Mesenchymal stem cell (in vitro differentiated cells and primary cell): ENCODE data around the gene ARHGAP35.
"Not testable (repeated sequence)": the region's sequence is repeated elsewhere in the genome, so short reads cannot be mapped to it uniquely, and the experiment has no call there.

Experiments
- DNase-seq: peaks from one replicate; pipeline ENCODE4 v3.0.0-alpha.2; 2013
- H2AFZ ChIP-seq: one replicate; pipeline ENCODE4 v1.6.1; 2013; ENCODE audit warnings: low read depth, mild to moderate bottlenecking, control low read depth, inconsistent platforms, low read length, moderate library complexity
- H2AK5ac ChIP-seq: 2 replicates; pipeline ENCODE4 v1.6.1; 2013; ENCODE audit warnings: low read length, moderate library complexity, mild to moderate bottlenecking, inconsistent platforms; ENCODE audit not compliant: severe bottlenecking
- H2BK120ac ChIP-seq: one replicate; pipeline ENCODE4 v1.6.1; 2013; ENCODE audit warnings: low read depth, mild to moderate bottlenecking, inconsistent platforms, low read length, moderate library complexity
- H2BK12ac ChIP-seq, 2 experiments: one replicate each; pipeline ENCODE4 v1.6.1; 2013; ENCODE audit warnings: inconsistent platforms in 2 of 2, low read length in 2 of 2, mild to moderate bottlenecking in 2 of 2, moderate library complexity in 2 of 2, control low read depth in 1 of 2
- H2BK15ac ChIP-seq: one replicate; pipeline ENCODE4 v1.6.1; 2013; ENCODE audit warnings: mild to moderate bottlenecking, low read depth, inconsistent platforms; ENCODE audit not compliant: poor library complexity, severe bottlenecking
- H2BK5ac ChIP-seq: 2 replicates; pipeline ENCODE4 v1.6.1; 2013; ENCODE audit warnings: low read depth, mild to moderate bottlenecking, low read length, control low read depth, inconsistent platforms; ENCODE audit not compliant: poor library complexity, severe bottlenecking
- H3K14ac ChIP-seq, 2 experiments: one replicate each; pipeline ENCODE4 v1.6.1; 2013; ENCODE audit warnings: inconsistent platforms in 2 of 2, low read length in 2 of 2, control low read depth in 1 of 2, mild to moderate bottlenecking in 1 of 2, moderate library complexity in 1 of 2
- H3K18ac ChIP-seq, 2 experiments: one replicate each; pipeline ENCODE4 v1.6.1; 2013; ENCODE audit warnings: inconsistent platforms in 2 of 2, low read length in 2 of 2, control low read depth in 1 of 2, low read depth in 1 of 2, mild to moderate bottlenecking in 1 of 2
- H3K23ac ChIP-seq, 2 experiments: one replicate each; pipeline ENCODE4 v1.6.1; 2013; ENCODE audit warnings: inconsistent platforms in 2 of 2, low read length in 2 of 2, mild to moderate bottlenecking in 2 of 2, moderate library complexity in 2 of 2, control low read depth in 1 of 2
- H3K27ac ChIP-seq: 2 replicates; pipeline ENCODE4 v1.5.1; 2013; ENCODE audit warnings: mild to moderate bottlenecking, moderate library complexity, low read length, control low read depth, inconsistent platforms; ENCODE audit not compliant: poor library complexity, severe bottlenecking
- H3K27me3 ChIP-seq, 2 experiments: 2 replicates each; pipeline versions ENCODE4 v1.6.1 to v1.7.0; 2013; ENCODE audit warnings: low read length in 2 of 2, mild to moderate bottlenecking in 2 of 2, moderate library complexity in 2 of 2, control low read depth in 1 of 2, inconsistent platforms in 1 of 2; ENCODE audit not compliant: control insufficient read depth in 1 of 2, insufficient read depth in 1 of 2
- H3K36me3 ChIP-seq, 2 experiments: 2 replicates each; pipeline versions ENCODE4 v1.6.1 to v1.7.0; 2013; ENCODE audit warnings: low read length in 2 of 2, control low read depth in 1 of 2, inconsistent platforms in 1 of 2, low read depth in 1 of 2, mild to moderate bottlenecking in 1 of 2; ENCODE audit not compliant: insufficient read depth in 2 of 2, control insufficient read depth in 1 of 2
- H3K4ac ChIP-seq, 2 experiments: one replicate each; pipeline ENCODE4 v1.6.1; 2013; ENCODE audit warnings: inconsistent platforms in 2 of 2, low read length in 2 of 2, mild to moderate bottlenecking in 2 of 2, moderate library complexity in 2 of 2, control low read depth in 1 of 2, low read depth in 1 of 2
- H3K4me1 ChIP-seq: 2 replicates; pipeline ENCODE4 v1.6.1; 2013; ENCODE audit warnings: low read depth, low read length, control low read depth; ENCODE audit not compliant: control insufficient read depth, insufficient read depth
- H3K4me2 ChIP-seq: 2 replicates; pipeline ENCODE4 v1.6.1; 2013; ENCODE audit warnings: low read length, mild to moderate bottlenecking, inconsistent platforms; ENCODE audit not compliant: poor library complexity, severe bottlenecking
- H3K4me3 ChIP-seq, 2 experiments: 2 replicates each; pipeline versions ENCODE4 v1.5.1 to v1.7.0; 2013; ENCODE audit warnings: low read length in 2 of 2, mild to moderate bottlenecking in 2 of 2, control low read depth in 1 of 2, low read depth in 1 of 2; ENCODE audit not compliant: insufficient read depth in 1 of 2
- H3K79me1 ChIP-seq: replicated peaks from 2 replicates; pipeline ENCODE4 v1.6.1; 2013; ENCODE audit warnings: mild to moderate bottlenecking, control low read depth, low read length, inconsistent platforms; ENCODE audit not compliant: poor library complexity, severe bottlenecking
- H3K9ac ChIP-seq: 2 replicates; pipeline ENCODE4 v1.7.0; 2013; ENCODE audit warnings: mild to moderate bottlenecking, low read length, moderate library complexity
- H3K9me3 ChIP-seq: 2 replicates; pipeline ENCODE4 v1.7.0; 2013; ENCODE audit warnings: mild to moderate bottlenecking, low read length; ENCODE audit not compliant: control insufficient read depth
- H4K8ac ChIP-seq: one replicate; pipeline ENCODE4 v1.6.1; 2013; ENCODE audit warnings: inconsistent platforms, mild to moderate bottlenecking, low read length, moderate library complexity
- H4K91ac ChIP-seq: one replicate; pipeline ENCODE4 v1.6.1; 2013; ENCODE audit warnings: mild to moderate bottlenecking, low read length, inconsistent platforms
- WGBS: methylation state at CpG from one replicate; pipeline ENCODE4 v1.1.7; 2013; ENCODE audit warnings: mixed read lengths; 5-methylcytosine and 5-hydroxymethylcytosine counted together

Gene ARHGAP35

DNA sequence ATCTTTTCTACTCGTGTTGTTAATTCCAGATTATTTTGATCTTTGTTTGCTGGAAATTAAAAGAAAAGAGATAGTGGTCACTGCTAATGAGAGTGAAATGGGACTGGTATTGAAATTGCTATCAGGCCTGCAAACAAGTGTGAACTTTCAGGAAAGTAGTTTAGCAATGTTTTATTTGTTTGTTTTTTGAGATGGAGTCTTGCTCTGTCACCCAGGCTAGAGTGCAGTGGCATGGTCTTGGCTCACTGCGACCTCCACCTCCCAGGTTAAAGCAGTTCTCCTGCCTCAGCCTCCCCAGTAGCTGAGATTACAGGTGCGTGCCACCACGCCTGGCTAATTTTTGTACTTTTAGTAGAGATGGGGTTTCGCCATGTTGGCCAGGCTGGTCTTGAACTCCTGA, 10.4 kb downstream of the ARHGAP35 start:
- H3K18ac ChIP-seq, H3K4me3 ChIP-seq: not testable (repeated sequence)

DNA sequence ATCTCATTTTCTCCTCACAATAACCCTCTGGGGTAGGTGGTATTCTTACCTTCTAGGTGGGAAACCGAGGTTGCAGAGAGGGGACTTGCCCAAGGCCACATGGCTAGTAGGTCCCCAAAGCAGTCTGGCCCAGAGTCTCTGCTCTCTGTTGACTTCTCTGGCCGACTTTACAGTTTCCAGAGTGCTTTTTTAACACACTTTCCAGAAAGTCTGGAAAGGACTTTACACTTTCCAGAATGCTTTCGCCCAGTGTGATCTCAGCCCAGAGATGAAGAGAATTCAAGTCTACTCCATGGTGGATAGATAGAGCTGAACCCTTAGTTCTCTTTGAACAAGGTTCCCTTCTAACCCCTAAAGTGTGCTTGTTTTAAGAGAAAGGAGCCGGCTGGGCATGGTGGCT, 12.2 kb downstream of the ARHGAP35 start:
- Histone ChIP-seq H3K4me3 (no peak overlapping the region), H3K18ac (no peak overlapping the region), H2BK120ac (no peak overlapping the region), H3K27ac (no peak overlapping the region), H3K9ac (no peak overlapping the region), H2BK12ac (no peak overlapping the region), H2AK5ac (peak overlapping the region; percentile 59), H3K4ac (no peak overlapping the region), H2AFZ (no peak overlapping the region), H3K4me1 (peaks cover 5% of the 10 kb centered on the region), H3K9me3 (no peaks in the 10 kb centered on the region), H3K23ac (no peak overlapping the region), H3K14ac (no peak overlapping the region), H3K36me3 (peaks cover 0 to 7% of the 10 kb centered on the region in 2 experiments), H3K4me2 (no peak overlapping the region), H4K8ac (no peak overlapping the region), H4K91ac (no peak overlapping the region), H2BK15ac (no peak overlapping the region), H3K79me1 (peaks cover 6% of the 10 kb centered on the region), H3K27me3 (no peaks in the 10 kb centered on the region), H2BK5ac (no peak overlapping the region)
- DNase-seq = no peak
- 79% methylated on average over 4 of the region's 4 CpGs for WGBS

More for the DNA sequence above, 10.4 kb downstream of the ARHGAP35 start:
- H3K4me2 ChIP-seq, H2BK5ac ChIP-seq, H3K9me3 ChIP-seq, H3K79me1 ChIP-seq, H4K8ac ChIP-seq, H3K36me3 ChIP-seq, H3K9ac ChIP-seq, H3K27me3 ChIP-seq, H3K23ac ChIP-seq, H2AK5ac ChIP-seq, H3K4ac ChIP-seq, H4K91ac ChIP-seq, DNase-seq, H2BK15ac ChIP-seq, H3K14ac ChIP-seq, H2BK12ac ChIP-seq, H2AFZ ChIP-seq, H2BK120ac ChIP-seq, H3K27ac ChIP-seq: not testable (repeated sequence)
- WGBS = 98% methylated on average over 3 of the region's 5 CpGs
- H3K4me1 ChIP-seq = peaks cover 11% of the 10 kb centered on the region

DNA sequence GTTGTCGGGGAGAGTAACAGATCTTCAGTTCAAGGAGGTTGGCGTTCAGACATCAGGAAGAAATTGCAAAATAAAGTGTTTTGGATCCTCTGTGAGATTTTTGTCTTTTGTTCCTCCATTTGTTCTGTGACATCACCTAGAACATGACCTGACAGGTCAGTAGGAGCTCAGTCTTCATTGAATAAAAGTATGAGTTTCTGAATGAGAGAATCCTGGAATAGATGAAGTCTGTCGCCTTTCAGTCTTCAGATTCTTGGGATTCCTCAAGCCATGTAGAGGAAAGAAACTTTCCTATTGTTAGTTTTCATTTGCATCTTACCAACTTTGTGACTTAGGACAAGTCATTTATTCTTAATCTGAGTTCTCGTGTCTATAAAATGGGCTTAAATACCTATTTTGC, 14.4 kb downstream of the ARHGAP35 start:
- Histone ChIP-seq H2BK120ac (no peak overlapping the region), H3K36me3 (peaks cover 0 to 7% of the 10 kb centered on the region in 2 experiments), H2BK5ac (no peak overlapping the region), H2AFZ (no peak overlapping the region), H4K8ac (no peak overlapping the region), H3K4ac (no peak overlapping the region), H3K4me3 (no peak overlapping the region), H3K4me2 (no peak overlapping the region), H3K27me3 (no peaks in the 10 kb centered on the region), H3K9ac (no peak overlapping the region), H3K4me1 (peaks cover 15% of the 10 kb centered on the region), H3K79me1 (peaks cover 6% of the 10 kb centered on the region), H2BK12ac (no peak overlapping the region), H3K23ac (no peak overlapping the region), H3K18ac (no peak overlapping the region), H3K14ac (no peak overlapping the region), H2BK15ac (no peak overlapping the region), H4K91ac (no peak overlapping the region), H3K27ac (peak overlapping the region; percentile 51), H2AK5ac (no peak overlapping the region), H3K9me3 (no peaks in the 10 kb centered on the region)
- WGBS = 82% methylated on average over 3 of the region's 4 CpGs
- no peak for DNase-seq

DNA sequence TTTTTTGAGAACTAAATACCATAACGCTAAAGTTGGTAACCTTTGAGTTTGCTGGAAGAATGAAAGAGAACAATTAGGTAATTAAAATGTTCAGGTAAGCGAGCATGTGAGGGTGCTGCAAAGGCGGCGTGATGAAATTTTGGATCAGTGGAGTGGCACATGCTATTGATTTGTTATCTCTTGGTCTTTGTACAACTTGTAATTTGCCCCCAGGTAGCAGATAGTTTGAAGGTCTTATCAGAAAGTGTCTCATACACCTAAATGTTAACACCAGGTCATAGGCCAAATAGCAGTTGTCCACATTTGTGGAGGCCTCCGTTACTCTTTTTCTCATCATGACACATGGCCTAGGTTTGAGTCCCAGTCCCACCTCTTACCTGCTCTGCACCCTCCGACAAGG, 14.9 kb downstream of the ARHGAP35 start:
- Histone ChIP-seq H2AFZ (no peak overlapping the region), H4K91ac (no peak overlapping the region), H3K27me3 (no peaks in the 10 kb centered on the region), H3K23ac (no peak overlapping the region), H3K4me3 (no peak overlapping the region), H2BK120ac (no peak overlapping the region), H3K9me3 (no peaks in the 10 kb centered on the region), H4K8ac (no peak overlapping the region), H3K18ac (no peak overlapping the region), H3K4me1 (peaks cover 15% of the 10 kb centered on the region), H3K36me3 (peaks cover 0 to 7% of the 10 kb centered on the region in 2 experiments), H3K9ac (no peak overlapping the region), H3K79me1 (peaks cover 6% of the 10 kb centered on the region), H2BK15ac (no peak overlapping the region), H3K4ac (no peak overlapping the region), H2BK12ac (no peak overlapping the region), H3K27ac (no peak overlapping the region), H3K4me2 (no peak overlapping the region), H3K14ac (no peak overlapping the region), H2BK5ac (no peak overlapping the region), H2AK5ac (peak overlapping the region; percentile 9)
- WGBS = 100% methylated on average over 5 of the region's 6 CpGs
- DNase-seq = no peak
